OCI-LY7 (cell line): Measurements from ENCODE around the gene LMOD2.

ENCODE experiments used
- CTCF ChIP-seq: fragments of 200-600 bp; sonication (generic); conservative IDR thresholded peaks from 2 replicates; pipeline ENCODE4 v1.5.1; 2014; ENCODE audit warnings: mild to moderate bottlenecking, antibody characterized with exemption, low read length, moderate library complexity, mixed read lengths
- EZH2phosphoT487 ChIP-seq: fragments of 200-600 bp; sonication (generic); IDR thresholded peaks from 2 replicates; pipeline ENCODE4 v1.6.1; 2018; ENCODE audit warnings: low read depth, borderline replicate concordance, mild to moderate bottlenecking, mixed run types, antibody characterized with exemption, low read length, moderate library complexity, mixed read lengths

- TF ChIP-seq CTCF (no peak), EZH2phosphoT487 (no peak)
Measured at GRCh38 chr7:123669485-123669884, 13.8 kb downstream of the LMOD2 start.
